HG03521 (cell line): ENCODE measurements around the gene MGMT.

Experiments
- ATAC-seq: cut with Tn5 transposase; IDR thresholded peaks from one replicate; pipeline ENCODE4 v1.9.1; 2021; ENCODE audit warnings: mild to moderate bottlenecking, moderate library complexity; ENCODE audit not compliant: unreplicated experiment

Gene MGMT

DNA sequence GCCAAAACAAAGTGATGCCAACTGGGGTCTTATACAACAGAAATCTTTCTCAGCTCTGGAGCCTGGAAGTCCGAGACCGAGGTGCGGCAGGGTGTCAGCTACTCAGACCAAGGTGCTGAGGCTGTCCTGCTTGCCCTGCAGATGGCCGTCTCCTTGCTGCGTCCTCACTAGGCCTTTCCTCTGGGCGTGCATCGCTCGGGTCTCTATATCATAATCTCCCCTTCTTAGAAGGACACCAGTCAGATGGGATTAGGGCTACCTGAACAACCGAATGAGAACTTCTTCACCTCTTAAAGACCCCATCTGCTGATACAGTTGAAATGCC is 252.3 kb downstream of the MGMT start:
- no peak for ATAC-seq

DNA sequence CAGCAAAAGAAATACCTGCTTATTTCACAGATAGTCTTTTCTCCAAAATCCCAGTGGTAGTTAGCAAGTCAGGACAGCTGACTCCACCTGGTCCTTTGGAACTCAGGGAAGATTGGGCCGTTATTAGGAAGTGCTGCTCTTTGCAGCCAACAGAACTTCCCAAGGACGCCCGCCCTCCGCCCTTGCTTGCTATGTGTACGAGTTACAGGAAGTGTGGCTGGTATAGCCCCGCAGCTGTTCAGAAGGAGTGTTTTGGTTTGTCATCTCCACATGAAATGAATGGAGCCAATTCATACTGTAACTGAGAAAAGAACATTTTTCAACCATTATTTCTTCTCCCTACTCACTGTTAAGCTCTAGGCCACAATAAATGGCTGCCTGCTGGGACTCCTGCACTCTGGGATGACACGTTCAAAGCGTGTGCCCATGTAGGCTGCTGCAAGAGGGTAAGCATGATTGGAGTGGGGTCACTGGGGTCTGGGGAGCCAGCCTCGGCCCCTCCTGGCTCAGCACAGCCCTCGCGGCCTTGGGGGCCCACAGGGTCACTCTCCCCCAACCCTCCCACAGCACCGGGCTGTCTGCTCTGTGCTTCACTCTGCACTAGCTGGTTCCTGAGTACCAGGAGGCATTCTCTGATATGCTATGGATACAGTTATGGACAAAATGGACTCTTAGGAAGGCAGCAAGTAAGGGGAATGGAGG is 253.0 kb downstream of the MGMT start:
- ATAC-seq: no peak

DNA sequence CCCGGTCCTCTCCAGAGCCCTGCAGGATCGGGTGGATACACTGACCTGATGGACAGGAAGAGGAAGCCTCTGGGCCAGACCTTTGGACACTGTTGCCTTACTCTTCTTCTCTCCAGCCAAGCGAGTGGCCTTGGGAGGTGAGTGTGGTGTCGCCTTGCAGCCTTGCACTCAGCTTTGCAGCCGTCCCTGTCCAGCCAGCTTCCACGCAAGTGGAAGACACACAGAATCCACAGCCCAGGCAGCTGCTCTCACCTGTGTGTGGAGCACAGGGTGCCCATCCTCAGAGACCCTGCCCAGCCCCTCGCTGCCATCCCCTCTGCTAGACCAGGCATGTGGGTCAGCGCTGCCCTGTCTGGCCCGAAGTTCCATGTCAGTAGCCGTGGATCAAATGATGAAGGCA is 258.0 kb downstream of the MGMT start:
- ATAC-seq: no peak

DNA sequence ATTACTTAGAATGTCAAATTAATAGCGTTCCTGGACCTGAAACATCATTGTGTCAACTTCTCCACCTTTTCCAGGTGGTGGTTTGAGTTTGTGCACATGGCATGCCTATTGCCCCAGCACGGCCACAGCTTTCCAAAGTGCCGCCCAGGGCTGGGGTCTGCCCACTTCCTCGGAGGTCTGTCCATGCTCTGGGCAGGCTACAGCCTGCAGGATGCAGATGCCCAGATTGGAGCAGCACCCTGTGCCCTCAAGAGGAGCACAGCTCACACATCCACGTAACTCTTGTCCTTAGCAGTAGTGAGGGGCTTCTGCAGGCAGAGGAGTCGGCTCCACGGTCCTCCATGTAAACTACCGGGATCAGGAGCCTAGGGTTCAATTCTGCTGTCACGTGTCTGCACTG is 258.4 kb downstream of the MGMT start:
- no peak for ATAC-seq

DNA sequence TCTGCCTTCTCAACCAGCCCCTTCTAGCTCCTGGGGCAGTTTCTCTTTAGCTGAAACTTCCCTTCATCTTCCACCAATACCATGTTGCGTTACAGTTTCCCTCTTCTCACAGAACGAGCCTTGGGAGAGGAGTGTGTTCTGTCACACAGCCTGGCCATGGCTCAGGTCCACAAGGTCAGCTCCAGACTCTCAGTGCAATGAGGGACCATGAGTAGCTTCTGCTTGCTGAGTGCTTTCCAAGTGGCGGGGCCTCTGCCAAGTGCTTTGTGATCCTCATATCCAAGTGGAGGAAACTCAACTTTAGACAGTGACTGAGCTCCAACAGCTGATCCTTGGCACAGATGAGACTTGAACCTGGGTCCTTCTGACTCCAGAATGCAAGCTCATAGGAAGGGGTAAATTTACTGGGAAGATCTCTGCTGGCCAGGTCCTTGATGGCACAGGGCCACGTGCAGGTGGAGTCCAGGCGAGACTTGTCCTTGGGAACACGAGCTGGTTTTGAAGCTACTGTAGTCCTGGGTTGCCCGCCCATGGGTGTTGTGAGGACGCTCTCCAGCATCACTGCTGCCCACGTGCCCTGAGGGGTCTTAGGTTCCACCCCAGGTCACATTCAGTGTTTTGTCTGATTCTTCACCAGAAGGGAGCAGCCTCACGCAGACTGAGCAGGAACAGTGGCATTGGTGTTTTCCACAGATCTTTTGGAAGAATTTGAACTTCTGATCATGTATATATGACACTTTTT is 259.0 kb downstream of the MGMT start:
- ATAC-seq: no peak

DNA sequence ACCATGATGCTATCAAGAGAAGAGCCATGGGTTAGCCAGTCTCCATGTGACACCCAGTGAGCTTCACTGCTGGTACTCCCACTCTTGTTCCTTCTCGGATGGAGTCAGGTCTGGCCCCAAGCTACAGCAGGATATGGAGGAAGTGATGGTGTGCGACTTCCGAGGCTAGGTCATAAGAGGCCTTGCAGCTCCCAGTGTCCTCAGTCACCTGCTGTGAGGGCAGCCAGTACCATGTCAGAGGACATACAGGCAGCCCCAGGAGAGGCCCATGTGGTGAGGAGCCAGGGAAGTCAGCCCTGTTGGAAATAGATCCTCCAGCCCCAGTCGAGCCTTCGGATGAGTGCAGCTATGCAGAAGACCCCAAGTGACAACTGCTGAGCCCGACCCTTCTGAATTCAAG is 260.0 kb downstream of the MGMT start:
- ATAC-seq: no peak

DNA sequence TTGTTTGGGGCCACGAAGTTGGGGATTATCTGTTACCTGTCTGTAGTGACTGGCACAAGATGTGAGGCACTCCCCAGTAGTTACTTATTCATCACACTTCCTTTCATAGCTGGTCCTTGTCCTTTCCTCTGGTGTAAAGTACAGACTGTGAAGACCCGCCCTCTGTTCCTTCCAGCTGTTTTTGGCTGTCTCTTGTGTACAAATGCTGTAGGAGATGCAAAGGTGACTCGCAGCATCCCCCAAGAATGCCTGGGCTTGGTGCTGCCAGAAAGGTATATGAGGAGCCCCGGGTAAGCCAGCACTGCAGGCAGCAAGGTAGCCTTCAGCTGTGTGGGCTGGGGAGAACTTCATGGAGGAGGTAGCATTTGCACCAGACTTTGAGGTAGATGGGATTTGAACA is 260.5 kb downstream of the MGMT start:
- no peak for ATAC-seq

DNA sequence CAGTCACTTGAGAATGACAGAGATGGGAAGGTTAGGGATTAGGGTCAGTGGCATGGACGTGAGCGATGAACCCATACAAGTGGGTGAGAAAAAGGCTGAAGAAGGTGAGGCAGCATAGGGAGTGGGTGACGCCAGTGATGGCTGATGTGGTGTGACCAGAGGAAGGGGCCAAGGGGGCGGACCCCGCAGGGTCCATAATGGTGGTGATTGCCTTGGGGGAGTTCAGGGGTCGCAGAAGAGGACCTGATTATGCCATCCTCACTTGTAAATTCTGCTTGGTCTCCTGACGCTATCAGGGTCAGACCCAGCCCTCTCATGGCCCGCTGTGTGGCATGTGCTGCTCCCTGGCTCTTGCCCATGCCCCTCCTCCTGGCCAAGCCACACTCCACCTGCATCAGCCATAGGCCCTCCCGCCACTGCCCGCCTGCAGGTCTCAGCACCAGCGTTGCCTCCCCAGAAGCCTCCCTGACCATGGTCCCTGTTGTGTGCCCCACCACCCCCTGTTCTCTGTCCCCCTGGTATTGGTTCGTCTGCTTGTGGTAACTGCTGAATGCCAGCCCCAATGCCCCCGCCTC is 261.3 kb downstream of the MGMT start:
- ATAC-seq: no peak

DNA sequence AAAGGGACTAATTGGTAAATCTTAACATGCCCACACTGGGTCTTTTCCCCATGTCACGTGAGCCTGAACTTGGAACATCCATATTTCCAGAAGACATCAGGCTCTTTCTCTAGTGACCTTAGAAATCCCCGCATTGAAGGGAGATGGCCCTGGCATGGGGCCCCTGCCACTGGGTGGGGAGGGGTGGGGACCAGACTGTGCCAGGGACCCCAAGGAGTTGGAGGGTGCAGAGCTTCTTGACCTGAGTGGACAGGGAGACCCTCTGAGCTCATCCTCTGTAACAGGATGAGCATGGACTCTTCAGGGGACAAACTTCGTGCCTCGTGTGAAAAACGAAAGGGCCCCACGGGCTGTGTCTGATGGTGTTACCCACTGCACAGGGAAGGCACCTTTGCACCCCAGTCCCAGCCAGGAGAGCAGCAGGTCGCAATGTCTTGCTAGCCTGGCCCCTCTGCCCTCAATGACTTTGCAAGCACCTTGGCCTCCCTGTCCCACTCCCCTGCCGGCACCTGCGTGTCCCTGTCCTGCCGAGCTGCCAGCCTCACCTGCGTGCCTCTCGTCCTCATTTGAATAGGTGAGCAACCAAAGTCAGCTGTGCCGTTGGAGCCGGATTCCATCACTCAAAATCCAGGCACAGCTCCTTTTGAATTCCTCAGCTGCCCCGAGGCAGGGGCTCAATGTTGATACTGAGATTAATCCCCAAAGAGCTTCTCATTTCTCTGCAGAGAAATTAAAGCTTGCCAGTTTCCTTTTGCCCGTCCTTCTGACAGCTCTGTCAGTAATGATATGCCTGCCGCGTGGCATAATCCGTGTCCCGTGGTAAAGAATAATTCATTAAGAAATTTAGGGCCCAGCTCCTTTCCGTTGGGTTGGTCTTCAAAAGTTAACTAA is 262.1 kb downstream of the MGMT start:
- ATAC-seq: no peak

DNA sequence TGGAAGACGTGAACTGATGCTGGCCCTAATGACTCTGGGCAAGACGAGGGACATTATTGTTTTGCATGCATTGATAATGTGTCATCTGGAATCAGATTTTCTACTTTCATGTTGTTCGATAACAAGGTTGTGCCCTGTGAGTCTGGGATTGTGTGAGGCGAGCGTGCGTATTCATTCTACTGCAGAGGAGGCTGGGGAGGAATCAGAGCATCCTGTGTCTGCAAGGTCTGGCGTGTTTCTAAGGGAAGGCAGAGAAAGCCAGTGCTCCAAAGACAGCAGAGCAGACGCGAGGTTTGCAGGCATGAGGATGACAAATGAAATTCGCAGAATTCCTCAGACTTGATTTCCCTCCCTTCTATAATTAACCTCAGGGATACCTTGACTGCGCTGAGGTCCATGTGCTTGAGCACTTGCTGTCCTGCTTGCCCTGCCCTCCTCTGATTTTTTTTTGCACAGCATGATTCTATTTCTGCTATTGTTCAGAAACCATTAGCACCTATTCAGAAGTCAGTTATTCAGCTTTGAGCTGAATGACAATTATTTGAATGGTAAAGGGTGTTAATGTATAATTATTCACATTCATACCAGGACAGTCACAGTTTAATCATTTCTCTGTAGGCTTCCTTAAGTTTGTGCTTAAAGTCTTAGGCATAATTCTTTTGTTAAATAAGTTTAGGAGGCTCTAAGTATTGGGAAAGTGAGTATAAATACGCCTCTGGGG is 263.4 kb downstream of the MGMT start:
- no peak for ATAC-seq

DNA sequence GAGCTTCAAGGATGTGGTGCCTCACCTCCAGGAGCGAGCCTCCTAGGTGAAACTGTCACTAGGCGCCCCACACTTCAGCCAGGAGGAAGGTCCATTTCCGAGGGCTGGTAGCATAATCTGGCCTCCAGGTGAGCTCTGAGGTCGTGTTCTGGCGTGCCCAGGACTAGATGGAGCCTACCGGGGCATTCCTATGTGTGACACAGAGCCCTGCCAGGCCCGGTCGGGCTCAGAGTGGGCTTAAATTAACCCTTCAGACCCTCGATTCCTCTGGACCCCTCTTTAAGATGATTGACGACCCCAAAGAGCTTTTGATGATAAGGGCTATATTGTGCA is 263.9 kb downstream of the MGMT start:
- ATAC-seq: no peak

DNA sequence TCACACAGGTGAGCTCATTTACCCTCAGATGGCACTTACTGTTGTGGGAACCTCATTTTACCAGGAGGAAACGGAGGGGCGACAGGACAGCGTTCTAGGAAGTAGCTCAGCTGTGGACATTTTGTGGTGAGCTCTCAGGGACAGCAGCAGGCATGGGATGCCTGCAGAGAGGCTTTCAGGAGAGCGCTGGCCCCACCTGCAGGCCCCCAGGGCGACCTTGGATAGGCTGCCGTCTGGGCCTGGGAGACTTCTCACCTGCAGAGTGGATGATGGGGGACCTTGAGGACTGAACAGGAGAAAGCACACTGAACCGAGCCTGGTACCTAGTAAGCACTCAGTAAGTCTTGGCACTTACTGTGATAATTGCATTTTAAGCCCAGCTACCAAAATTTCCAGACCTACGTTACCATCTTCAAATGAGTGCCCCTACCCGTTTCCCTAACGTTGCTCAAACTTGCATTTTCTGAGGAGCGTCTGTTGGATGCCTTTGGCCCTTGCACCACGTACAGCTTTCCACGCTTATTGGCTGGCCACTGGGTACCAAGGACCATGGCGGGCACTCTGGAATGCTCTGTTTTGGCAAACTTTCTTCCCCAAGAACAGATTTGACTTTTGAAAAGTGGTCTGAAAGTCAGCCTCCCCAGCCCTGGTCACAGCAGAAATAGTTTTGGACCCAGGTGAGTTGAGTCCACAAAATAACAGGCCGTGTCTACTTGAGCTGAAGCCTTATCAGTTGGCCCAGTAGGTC is 273.7 kb downstream of the MGMT start:
- no peak for ATAC-seq

DNA sequence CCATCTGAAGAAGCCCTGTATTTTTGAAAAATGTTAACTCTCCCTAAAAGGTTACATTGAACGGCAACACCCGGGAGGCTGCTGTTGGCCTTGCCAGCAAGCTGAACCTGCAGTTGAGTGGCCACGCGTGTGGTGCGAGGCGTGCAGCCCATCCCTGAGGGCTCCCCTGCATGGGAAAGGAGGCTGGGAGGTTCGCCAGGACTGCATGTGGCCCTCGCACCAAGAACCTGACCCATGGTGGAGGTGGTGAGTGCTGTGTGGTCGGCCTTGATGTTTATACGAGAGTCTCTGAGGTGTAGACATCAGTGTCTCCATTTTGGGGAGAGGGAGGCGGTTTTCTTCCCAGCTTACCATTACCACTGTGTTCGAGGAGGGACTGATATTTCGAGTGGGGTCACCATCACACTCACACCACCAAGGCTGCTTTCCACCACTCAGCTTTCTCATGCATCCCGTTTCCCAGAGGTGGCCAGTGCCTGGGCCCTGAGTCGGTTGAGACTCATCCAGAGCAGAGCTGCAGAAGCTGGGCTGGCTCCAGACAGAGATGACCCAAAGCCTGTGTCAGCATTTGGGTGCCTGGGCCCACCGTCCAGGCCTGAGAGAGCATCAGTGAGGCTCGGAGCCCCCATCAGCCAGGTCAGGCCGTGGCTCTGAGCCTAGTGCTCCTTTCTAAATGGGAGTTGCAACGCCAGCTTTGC is 274.4 kb downstream of the MGMT start:
- no peak for ATAC-seq

DNA sequence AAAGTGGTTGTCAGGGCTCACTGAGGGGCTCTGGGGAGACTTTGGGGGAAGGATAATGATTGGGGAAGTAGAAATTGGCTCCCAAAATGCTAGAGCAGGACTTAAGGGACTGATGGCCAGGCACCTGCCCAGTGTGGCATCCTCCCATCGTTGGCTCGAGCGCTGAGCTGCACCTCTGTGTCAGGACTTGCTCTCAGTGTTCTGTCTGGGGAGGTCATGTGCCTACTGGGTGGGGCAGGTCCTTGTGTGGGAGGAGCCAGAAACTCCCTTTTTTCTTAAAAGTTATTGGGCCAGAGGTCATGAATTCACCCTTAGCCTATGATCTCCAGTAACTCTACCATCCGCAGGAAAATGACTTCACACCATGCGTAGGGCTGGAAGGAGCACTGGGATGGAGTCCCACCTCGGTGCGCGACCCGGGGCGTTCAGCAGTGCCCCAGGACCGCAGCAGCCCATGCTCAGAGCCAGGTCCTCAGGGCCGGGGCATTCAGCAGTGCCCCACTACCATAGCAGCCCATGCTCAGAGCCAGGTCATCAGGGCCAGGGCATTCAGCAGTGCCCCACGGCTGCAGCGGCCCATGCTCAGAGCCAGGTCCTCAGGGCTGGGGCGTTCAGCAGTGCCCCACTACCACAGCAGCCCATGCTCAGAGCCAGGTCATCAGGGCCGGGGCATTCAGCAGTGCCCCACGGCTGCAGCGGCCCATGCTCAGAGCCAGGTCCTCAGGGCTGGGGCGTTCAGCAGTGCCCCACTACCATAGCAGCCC is 275.1 kb downstream of the MGMT start:
- ATAC-seq: no peak

DNA sequence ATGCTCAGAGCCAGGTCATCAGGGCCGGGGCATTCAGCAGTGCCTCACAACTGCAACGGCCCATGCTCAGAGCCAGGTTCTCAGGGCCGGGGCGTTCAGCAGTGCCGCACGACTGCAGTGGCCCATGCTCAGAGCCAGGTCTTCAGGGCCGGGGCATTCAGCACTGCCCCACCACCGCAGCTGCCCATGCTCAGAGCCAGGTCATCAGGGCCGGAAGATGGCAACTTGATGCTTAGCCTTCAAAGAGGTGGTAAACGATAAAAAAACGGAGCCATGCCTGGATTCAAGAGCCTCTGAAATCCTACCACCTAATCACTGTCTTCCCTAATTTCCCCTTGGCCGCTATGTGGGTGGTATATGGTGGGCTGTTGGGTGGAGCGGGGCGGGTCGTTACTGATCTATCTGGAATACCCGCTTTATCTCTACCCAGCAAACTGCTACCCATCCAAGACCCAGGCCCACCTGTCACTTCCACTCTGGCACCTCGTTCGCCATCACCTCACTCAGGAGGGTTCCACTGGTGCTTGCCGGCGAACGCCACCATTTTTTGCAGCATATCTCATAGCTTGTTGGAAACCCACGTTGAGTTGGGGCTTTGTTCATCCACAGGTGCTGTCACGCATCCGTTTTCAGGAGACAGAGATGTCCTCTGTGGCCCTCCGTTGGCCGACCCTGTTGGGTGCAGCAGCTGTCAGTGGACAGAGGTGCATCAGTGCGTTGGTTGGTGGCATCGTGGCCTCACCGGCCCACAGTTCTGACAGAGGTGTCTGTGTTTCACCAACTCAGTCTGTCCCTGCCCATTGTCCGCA is 275.9 kb downstream of the MGMT start:
- ATAC-seq: no peak

DNA sequence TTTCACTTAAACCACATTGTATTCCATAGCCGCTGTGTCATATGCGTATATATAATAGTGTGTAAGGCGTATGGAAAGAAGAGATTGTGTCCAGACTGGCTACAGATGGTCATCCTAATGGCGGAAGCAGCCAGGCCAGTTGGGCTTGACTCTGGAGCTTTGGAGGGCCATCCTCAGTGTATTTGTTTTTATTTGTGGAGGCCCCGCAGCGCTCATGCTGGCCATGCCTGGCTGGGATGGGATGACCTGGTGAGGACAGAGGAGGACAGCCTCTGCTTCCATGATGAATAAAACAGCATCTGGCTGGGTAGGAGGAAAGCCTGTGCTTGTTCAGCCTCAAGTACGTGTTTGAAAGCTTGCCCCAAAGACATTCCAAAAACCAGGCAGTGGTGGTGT is 276.7 kb downstream of the MGMT start:
- ATAC-seq: no peak

DNA sequence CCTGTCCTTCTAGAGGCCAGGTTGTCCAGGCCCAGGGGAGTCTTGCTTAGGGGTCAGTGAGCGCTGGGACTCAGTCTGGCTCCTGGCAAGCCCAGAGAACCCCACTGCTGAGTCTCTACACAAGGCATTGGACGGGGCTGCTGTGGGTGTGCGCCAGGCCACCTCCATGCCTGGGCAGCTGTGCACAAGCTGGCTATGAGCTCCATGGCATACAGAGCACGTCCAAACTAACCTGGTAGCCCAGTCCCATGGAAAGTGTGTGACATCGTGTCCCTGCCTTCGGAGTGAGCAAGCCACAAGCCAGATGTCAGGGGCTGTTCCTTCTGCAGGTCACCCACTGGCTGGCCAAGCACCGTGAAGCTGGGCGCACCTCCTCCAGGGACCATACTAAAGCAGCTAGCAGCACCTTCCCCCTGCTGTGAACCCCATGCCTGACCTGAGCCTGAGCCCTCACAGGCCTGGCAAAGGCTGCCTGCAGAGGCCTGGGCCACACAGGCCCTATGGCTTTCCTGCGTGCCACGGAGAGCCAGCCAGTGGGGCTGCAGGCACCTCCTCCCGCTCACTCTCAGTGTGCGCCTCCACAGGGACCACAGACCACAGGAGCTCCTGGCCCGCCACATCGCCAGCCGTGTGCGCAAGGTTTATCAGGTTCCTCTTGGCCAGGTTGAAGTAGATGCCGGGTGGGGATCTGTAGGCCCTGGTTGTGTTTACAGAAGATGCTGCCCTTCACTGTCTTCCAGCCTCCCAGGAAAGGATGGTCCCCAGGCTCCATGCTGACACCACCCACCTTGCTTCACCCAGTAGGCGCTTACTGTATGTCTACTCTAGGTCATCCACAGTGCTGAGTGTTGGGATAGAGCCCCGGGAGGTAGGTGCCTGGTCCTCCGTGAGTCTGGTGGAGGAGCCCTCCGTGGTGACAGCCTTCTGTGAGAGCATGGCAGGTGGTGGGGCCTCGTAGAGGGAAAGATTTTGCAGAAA is 277.4 kb downstream of the MGMT start:
- ATAC-seq: no peak
